IPS-15b (cell line): ENCODE measurements around the gene MYO9A.

ENCODE experiments used
- H3K27me3 ChIP-seq: one replicate; pipeline ENCODE4 v1.6.1; 2013; ENCODE audit warnings: low read length; ENCODE audit not compliant: control insufficient read depth, insufficient read depth
- H3K36me3 ChIP-seq: one replicate; pipeline ENCODE4 v1.6.1; 2013; ENCODE audit warnings: low read length; ENCODE audit not compliant: control insufficient read depth, insufficient read depth
- H3K4me1 ChIP-seq: one replicate; pipeline ENCODE4 v1.6.1; 2013; ENCODE audit warnings: mild to moderate bottlenecking, low read length; ENCODE audit not compliant: control insufficient read depth, insufficient read depth
- H3K4me3 ChIP-seq: one replicate; pipeline ENCODE4 v1.5.1; 2013; ENCODE audit warnings: low read depth, low read length
- H3K9ac ChIP-seq: one replicate; pipeline ENCODE4 v1.6.1; 2013; ENCODE audit warnings: low read depth, mild to moderate bottlenecking, low read length
- H3K9me3 ChIP-seq: one replicate; pipeline ENCODE4 v1.6.1; 2013; ENCODE audit warnings: mild to moderate bottlenecking, low read length; ENCODE audit not compliant: control insufficient read depth, insufficient read depth

The MYO9A gene, protein sequence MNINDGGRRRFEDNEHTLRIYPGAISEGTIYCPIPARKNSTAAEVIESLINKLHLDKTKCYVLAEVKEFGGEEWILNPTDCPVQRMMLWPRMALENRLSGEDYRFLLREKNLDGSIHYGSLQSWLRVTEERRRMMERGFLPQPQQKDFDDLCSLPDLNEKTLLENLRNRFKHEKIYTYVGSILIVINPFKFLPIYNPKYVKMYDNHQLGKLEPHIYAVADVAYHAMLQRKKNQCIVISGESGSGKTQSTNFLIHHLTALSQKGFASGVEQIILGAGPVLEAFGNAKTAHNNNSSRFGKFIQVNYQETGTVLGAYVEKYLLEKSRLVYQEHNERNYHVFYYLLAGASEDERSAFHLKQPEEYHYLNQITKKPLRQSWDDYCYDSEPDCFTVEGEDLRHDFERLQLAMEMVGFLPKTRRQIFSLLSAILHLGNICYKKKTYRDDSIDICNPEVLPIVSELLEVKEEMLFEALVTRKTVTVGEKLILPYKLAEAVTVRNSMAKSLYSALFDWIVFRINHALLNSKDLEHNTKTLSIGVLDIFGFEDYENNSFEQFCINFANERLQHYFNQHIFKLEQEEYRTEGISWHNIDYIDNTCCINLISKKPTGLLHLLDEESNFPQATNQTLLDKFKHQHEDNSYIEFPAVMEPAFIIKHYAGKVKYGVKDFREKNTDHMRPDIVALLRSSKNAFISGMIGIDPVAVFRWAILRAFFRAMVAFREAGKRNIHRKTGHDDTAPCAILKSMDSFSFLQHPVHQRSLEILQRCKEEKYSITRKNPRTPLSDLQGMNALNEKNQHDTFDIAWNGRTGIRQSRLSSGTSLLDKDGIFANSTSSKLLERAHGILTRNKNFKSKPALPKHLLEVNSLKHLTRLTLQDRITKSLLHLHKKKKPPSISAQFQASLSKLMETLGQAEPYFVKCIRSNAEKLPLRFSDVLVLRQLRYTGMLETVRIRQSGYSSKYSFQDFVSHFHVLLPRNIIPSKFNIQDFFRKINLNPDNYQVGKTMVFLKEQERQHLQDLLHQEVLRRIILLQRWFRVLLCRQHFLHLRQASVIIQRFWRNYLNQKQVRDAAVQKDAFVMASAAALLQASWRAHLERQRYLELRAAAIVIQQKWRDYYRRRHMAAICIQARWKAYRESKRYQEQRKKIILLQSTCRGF (N-terminal part only)

DNA sequence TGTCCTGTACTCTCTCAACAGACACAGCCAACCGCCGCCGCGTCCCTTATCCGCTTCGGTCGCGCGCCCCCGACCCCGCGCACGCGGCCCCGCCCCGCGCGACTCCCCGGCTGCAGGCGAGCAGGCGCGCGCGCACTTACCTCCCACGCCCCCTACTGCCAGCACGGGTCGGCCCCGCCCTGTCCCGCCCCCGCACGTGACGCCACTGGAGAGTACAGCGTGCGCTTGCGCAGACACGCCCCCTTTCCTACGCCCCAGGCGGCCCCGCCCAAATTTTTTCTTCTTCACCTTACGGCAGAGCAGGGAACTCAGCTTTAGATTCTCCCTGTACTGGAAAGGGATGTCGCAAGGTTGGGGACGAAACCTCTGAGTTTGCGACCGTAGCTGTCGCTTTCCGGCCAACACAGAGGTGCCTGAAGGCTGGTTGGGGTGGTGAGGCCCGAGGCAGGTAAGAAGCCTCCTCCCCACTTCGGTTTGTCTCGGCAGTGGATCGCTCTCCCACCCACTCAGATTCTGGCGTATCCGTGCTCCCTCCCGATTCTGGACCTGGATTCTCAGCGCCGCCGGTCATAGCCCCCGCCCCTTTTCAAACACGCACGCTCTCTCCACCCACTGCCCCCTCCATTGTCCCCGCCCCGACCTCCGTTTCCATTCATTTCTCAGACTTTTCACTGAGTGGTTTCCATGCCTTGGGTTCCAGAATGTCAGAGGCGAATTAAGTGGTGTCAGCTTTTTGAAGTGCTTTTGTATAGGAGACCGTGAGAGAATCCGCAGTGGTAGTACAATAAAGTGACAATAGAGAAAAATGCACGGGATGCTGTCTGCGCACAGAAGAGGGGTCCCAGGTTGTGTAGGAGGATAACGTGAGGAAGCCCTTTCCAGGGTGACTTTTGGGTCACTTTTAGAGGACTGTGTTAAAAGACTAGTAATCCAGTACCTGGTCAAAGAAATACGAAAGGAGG lies at the start of gene MYO9A, which contains the start of gene SENP8:
MYO9A (minus strand) TSS at position 134 of the 962 bp plus-strand sequence. CDS start 71,587 bp downstream, outside the sequence.
SENP8 (plus strand) TSS at position 387 of the 962 bp plus-strand sequence. CDS start 21,221 bp downstream, outside the sequence.
- H3K4me1 ChIP-seq, result no peaks in the 10 kb centered on the region
- H3K4me3 ChIP-seq, result peak within 1 kb of the TSS; percentile 95
- no peaks in the 10 kb centered on the region for H3K36me3 ChIP-seq
- no peaks in the 10 kb centered on the region for H3K9me3 ChIP-seq
- H3K9ac ChIP-seq, result peak within 1 kb of the TSS; percentile 88
- H3K27me3 ChIP-seq, result no peaks in the 10 kb centered on the region

DNA sequence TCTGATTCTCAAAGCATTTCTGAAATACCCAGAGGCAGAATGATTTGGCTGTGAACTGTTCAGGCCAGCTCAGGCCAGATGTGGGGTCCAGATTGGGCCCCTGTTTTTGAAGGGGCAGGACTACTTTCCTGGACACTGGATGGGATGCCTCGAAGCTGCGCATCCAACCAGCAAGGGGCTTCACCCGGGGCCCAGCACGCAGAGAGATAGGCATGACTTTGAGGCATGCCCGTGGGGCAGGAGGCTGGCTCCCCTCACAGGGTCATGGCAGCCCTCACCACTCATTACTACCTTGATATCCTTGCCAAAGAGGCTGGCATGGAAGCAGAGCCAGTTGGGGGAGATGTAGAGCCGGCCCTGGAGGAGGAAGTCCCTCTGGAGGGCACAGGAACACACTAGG lies 49.5 kb upstream of the MYO9A start:
- Histone ChIP-seq H3K9ac (no peak overlapping the region), H3K9me3 (no peaks in the 10 kb centered on the region), H3K4me3 (no peak overlapping the region), H3K4me1 (no peaks in the 10 kb centered on the region), H3K36me3 (no peaks in the 10 kb centered on the region), H3K27me3 (no peaks in the 10 kb centered on the region)

DNA sequence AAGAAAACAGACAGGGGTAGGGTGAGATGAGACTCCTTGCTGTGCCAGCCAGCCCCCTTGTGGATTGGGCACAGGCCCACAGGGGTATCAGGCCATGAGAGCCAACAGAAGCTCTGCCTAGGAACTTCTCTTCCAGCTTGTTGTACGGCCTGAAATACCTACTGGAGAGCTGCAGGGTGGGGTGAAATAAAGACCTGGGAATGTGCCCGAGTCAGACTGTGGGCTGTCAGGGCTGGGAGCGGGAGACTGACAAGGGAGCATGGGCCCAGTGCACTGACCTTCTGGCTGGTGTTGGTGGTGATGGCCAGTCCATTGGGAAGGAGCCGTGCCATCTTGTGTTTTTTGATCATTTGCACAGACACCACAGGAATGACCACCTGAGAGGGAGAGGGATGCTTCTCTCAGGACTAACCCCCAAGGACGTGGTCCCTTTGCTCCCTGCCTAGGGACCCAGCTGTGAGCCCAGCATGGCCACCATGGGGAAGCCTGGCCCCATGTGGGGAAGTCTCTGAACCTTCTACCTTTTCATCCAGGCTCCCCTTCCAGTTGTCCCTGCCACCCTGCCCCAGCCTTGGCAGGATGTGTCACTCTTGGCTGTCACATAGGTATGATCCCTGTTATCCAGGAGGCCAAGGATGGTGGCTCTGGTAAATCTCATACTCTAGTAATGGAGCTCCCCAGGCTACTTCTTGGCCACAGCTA lies 48.9 kb upstream of the MYO9A start:
- Histone ChIP-seq H3K4me3 (no peak overlapping the region), H3K9ac (no peak overlapping the region), H3K9me3 (no peaks in the 10 kb centered on the region), H3K4me1 (no peaks in the 10 kb centered on the region), H3K36me3 (no peaks in the 10 kb centered on the region), H3K27me3 (no peaks in the 10 kb centered on the region)

- H3K36me3 ChIP-seq, result no peaks in the 10 kb centered on the region
- no peaks in the 10 kb centered on the region for H3K4me1 ChIP-seq
- no peak overlapping the region for H3K4me3 ChIP-seq
- H3K9me3 ChIP-seq, result no peaks in the 10 kb centered on the region
- no peak overlapping the region for H3K9ac ChIP-seq
- no peaks in the 10 kb centered on the region for H3K27me3 ChIP-seq
These were observed 45.8 kb upstream of the MYO9A start for GRCh38 chr15:72163719-72164118.

DNA sequence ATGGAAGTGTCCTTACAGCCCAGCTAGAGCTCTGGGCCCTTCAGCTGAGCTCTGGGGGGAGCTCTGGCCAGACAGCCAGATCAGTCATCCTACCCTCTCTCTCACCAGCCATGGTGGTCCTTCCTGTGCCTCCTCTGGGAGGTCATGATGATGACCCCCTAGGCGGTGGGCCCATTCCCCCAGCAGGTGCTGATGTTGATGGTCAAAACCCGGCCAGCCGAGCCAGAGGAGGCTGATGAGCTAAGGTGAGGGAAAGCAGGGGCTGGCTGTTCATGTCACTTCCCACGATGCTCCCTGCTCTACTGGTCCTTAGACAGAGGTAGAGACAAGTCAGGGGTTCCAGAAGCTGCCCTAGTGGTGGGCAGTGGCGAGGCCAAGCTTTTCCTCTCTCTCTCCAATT lies 44.6 kb upstream of the MYO9A start:
- H3K9me3 ChIP-seq, result no peaks in the 10 kb centered on the region
- H3K4me1 ChIP-seq, result no peaks in the 10 kb centered on the region
- no peak overlapping the region for H3K4me3 ChIP-seq
- H3K36me3 ChIP-seq, result no peaks in the 10 kb centered on the region
- no peaks in the 10 kb centered on the region for H3K27me3 ChIP-seq
- no peak overlapping the region for H3K9ac ChIP-seq

DNA sequence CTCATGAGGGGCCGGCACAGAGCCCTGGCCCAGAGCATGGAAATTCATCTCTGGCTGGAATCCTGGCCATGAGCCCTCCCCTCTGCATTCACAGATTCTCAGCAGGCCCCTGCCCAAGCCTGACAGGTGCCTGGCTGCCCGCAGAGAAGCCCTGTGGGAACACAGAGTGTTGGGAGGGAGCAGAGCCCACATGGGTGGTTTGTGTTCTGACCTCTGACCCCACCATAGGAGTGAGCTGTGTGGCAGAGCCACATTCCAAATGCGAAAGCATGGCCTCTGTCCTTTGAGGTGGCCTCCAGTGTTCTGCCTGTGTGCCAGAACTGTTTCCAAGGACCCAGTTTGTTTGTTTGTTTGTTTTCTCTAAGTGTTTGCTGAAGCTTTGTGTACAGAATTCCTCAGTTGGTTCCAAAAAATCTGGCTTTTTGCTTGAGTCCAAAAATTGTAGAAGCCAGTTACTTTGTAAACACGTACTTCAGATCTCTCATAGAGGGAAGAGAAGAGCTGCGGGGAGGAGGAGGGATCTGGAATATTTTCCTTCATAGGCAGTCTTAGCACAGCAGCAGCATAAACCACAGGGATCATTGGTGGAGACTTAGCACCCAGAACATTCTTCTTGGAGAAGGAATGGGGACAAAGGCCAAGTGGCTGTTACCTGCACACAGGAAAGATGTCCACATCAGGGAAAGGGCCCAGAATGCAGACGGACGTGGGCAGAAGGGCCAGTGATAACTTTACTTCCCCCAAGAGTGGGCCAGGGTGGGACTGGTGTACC lies 43.6 kb upstream of the MYO9A start:
- Histone ChIP-seq H3K36me3 (no peaks in the 10 kb centered on the region), H3K9me3 (no peaks in the 10 kb centered on the region), H3K4me3 (no peak overlapping the region), H3K27me3 (no peaks in the 10 kb centered on the region), H3K9ac (no peak overlapping the region), H3K4me1 (no peaks in the 10 kb centered on the region)

GRCh38 chr15:72160696-72161245 lies 42.8 kb upstream of the MYO9A start:
- no peaks in the 10 kb centered on the region for H3K27me3 ChIP-seq

DNA sequence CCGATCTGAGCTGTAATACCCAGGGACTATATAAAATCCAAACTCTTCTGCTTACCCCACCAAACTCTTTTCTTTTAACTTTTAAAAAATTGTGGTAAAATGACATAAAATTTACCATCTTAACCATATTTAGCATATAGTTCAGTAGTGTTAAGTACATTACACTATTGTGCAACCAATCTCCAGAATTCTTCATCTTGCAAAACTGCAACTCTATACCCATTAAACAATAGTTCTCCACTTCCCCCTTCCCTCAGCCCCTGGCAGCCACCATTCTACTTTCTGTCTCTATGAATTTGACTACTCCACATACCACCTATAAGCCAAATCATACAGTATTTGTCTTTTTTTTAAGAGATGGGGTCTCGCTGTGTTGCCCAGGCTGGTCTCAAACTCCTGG lies 39.0 kb upstream of the MYO9A start:
- H3K36me3 ChIP-seq, result no peaks in the 10 kb centered on the region
- no peaks in the 10 kb centered on the region for H3K9me3 ChIP-seq
- H3K27me3 ChIP-seq, result peaks cover 4% of the 10 kb centered on the region
- H3K4me1 ChIP-seq, result no peaks in the 10 kb centered on the region
- no peak overlapping the region for H3K4me3 ChIP-seq
- no peak overlapping the region for H3K9ac ChIP-seq

More at GRCh38 chr15:72160696-72161245, 42.8 kb upstream of the MYO9A start:
- Histone ChIP-seq H3K4me3 (no peak overlapping the region), H3K9ac (no peak overlapping the region), H3K9me3 (no peaks in the 10 kb centered on the region), H3K36me3 (no peaks in the 10 kb centered on the region), H3K4me1 (no peaks in the 10 kb centered on the region)

DNA sequence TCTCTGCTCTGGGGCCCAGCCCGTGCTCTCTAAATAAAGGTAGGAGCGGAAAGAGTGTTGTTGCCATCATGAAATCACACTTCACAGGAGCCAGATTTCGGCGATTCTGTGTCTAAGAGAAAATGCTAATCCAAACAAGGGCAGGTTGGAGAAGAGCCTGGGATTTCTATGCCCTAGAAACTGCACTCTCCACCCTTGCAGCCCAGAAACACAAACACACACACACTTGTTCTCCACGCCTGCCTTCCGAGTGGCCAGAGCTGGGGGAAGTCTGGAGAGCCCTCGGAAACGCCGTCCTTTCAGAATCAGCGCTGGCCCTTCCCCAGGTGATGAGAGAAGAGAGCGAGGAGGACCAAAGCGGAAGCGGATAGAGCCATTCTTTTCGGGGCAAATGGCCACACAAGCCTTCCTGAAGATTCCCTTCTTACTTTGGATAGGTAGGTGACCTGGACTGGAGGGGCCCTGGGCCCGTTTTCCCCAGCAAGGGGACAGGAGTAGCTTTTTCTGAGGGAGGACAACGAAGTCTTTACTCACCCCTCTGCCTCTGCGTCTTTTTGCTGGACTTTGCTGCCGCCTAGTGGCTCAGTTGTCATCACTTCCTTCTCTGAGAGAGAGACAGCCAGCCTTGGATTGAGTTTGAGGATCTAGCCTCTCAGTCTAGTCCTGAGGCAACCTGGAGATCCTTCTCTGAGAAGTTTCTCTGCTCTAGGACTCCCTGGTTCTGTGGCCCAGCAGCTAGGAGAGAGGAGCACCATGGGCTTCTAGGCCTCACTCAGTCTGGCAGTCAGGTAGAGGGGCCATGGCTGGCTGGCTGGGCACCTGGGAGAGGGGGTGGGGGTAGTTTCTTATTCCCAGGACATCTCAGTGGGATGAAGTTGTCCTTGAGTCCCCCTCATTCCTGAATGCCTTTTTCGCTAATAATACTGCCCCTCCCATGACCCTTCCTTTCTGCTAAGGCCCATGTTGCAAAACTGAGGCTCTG lies 38.0 kb upstream of the MYO9A start:
- Histone ChIP-seq H3K36me3 (no peaks in the 10 kb centered on the region), H3K4me1 (no peaks in the 10 kb centered on the region), H3K9ac (no peak overlapping the region), H3K4me3 (peak overlapping the region; percentile 30), H3K9me3 (no peaks in the 10 kb centered on the region), H3K27me3 (peaks cover 4% of the 10 kb centered on the region)
